NCI-H82 (cell line): Measurements from ENCODE around the gene ZC3H13.

Experiments
- DNase-seq: peaks from one replicate; lab custom pipeline; 2025; lab: John Stamatoyannopoulos, UW

The ZC3H13 gene, protein sequence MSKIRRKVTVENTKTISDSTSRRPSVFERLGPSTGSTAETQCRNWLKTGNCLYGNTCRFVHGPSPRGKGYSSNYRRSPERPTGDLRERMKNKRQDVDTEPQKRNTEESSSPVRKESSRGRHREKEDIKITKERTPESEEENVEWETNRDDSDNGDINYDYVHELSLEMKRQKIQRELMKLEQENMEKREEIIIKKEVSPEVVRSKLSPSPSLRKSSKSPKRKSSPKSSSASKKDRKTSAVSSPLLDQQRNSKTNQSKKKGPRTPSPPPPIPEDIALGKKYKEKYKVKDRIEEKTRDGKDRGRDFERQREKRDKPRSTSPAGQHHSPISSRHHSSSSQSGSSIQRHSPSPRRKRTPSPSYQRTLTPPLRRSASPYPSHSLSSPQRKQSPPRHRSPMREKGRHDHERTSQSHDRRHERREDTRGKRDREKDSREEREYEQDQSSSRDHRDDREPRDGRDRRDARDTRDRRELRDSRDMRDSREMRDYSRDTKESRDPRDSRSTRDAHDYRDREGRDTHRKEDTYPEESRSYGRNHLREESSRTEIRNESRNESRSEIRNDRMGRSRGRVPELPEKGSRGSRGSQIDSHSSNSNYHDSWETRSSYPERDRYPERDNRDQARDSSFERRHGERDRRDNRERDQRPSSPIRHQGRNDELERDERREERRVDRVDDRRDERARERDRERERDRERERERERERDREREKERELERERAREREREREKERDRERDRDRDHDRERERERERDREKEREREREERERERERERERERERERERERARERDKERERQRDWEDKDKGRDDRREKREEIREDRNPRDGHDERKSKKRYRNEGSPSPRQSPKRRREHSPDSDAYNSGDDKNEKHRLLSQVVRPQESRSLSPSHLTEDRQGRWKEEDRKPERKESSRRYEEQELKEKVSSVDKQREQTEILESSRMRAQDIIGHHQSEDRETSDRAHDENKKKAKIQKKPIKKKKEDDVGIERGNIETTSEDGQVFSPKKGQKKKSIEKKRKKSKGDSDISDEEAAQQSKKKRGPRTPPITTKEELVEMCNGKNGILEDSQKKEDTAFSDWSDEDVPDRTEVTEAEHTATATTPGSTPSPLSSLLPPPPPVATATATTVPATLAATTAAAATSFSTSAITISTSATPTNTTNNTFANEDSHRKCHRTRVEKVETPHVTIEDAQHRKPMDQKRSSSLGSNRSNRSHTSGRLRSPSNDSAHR (N-terminal part only)

DNA sequence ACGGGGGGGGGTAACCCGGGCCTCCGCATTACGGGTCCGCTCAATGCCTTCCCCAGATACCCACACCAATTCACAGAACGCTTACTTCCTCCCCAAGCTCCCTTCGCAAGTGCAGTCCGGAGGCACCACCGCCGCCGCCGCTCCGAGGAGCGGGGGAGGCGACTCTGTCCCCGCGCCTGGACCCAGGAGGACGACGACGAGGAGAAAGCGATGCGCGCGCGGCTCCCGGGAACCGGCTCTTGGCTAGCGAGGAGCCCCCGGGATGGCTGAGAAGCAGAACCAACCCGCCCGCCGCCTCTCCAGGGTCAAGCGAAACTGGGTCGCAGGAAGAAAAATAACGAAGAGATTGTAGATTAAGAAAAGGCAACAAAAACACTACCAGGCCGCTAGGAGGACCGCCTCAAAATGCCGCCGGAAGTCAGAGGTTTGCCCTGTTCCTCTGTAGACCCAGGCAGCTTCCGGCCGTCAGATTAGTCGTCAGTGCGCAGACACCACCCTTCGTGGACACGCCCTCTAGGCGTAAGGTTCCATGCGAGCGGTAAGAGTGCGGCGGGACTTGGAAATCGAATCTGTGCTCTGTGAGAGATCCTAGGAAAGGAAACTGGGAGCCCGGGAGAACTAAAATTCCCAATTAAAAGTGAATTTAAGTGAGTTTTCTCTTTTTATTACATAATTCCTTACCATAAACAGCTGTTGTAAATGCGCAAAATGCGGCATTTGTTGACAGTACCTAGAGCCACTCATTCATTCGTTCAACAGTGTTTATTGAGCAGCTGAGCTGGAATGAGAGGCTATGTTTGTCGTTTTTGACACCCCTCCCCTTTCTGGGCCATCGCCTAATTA, at the start of gene ZC3H13:
Gene ZC3H13 (minus strand): TSS at position 428 of the 843 bp plus-strand sequence. CDS start 7,239 bp downstream, outside the sequence.
- DNase-seq, result peak; percentile 99

DNA sequence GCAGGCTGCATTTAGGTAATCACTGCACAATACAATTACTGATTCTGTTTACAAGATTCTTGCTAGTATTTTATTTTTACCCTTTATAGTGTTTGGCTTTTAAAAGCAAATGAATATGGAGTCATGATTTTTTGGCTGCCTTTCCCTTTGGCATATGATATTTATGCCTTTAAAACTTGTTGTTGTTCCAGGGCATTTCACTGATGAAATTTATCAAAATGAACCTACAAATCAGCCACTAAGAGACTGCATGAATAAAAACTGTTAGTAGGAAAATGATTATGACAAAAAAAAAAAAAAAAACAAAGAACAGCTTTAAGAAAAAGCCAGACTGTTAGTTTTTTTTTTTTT, 49.7 kb upstream of the ZC3H13 start:
- DNase-seq, result no peak

DNA sequence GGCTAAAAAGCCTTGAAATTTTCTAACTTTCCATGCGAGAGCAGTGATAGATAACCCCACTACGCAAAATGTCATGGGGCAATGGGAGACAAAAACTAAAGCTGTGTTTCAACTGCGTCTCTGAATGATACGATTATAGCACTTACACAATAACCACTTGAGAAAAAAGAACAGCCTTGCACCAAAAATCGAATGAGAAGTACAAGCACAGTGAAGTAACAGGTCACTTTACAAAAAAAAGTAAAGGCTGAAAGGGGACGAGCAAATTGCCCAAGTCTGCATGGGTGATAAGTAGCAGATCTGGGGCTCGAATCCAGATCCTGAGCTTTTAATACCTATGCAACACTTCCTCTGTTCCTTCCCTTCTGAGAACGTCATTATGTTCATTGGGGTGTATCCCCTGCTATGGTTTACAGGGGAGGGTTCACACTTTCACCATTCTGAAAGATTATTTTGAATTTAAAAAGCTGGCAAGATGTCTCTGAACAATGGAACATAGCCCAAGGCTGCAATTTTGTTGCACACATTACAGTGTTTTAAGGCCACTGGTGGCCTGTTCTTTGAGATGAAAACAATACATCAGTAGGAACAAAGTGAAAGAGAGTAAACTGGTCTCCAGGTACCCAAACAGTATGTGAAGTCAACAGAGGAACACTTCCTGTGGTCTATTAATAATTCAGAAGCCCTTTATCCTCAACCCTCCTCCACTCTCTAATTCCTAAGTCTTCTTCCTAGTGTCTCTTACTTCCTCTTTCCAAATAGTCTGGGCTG, 49.1 kb upstream of the ZC3H13 start:
- DNase-seq, result no peak

DNA sequence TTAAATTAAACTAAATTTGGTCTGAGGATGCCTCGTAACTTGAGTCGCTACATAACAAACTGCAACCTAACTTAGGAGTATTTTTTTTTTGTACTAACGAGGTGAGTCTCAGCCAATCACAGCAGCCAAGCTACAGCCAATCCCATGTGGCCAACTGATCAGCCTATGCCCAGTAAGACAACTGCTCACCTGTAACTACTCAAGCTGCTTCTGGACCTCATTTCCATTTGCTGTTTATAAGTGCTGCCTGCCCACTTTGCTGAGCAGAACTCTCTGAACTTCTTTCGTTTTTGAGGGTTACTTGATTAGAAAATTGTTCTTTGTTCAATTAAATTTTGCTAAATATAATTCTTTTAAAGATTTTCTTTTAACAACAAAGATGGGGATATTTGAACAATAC, 48.5 kb upstream of the ZC3H13 start:
- no peak for DNase-seq

DNA sequence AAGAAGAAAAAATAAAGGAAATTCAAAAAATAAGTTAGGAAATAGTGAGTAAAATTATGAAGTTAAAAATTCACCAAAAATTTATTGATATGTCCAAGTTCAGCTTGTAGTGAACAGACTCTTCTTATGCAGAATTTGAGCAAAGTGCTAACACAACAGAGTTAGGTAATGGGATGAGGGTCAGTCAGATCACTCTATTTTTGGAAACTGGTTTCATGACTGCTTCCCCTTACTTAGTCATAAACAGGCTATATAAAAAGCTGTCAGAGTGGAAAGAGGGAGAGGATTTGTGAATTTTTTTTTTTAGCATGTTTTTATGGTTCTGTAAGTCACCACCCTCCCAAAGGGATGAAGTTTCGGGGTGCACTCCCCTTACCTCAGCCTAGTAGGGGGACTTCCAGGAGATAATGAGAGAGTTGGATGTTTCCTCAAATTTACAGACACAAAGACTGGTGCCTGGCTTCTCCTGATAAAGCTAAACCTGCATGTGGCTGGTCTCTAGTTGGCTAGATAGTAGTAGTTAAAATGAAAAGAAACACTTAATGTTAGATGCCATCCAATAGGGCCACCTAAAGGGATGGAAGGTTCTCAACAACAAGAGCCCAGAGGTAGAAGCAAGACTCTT, 47.8 kb upstream of the ZC3H13 start:
- DNase-seq, result no peak

DNA sequence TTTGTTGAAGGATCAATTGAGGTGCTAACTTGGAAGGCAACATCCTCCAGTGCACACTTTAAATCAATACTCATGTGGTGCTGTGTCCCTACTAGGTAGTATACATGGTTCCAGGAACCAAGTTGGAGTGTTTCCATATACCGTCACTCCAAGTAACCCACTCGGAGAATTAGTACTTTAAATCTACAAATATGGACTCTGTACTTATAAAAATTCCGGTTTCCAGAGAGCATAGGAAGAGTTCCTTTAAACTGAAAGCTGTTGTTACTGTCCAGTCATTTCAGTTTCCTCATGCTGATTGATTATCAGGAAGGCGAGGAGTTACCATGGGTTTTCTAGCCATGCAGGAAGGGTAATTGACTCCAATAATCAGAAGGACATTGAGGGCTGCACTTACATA, 45.1 kb upstream of the ZC3H13 start:
- DNase-seq, result no peak

DNA sequence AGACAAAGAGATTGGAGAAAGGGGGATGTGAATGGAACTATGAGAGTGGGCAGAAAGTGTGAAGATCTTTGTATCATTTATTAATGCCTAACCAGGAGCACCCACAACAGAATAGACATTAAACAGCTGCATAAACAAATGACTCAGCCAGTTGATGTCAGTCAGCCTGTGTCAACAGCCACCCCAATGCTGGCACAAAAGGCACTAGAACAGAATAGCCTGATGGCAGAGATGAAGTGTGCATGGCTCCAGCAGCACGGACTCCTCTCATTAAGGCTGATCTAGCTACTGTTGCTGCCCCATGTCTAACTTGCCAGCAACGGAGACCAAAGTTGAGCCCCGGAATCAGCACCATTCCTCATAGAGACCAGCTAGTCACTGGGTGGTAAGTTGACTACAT, 44.5 kb upstream of the ZC3H13 start:
- DNase-seq, result no peak

DNA sequence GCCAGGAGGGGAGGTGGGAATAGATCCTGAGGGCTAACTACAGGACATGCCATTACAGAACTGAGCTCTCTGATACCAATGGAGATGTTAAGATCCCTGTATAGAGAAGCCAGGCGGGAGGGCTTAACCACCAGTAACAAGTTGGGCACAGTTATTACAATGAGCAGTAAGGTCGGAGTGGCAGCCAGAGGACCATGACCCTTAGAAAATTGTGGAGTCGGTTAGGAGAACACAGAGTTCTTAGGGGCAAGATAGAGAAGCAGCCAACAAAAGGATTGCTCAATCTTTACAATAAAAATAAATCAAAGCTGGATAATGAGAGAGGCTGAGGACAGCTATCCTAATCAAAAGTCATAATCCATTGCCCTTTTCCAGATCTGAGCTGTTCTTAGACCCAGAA, 41.9 kb upstream of the ZC3H13 start:
- DNase-seq, result no peak

DNA sequence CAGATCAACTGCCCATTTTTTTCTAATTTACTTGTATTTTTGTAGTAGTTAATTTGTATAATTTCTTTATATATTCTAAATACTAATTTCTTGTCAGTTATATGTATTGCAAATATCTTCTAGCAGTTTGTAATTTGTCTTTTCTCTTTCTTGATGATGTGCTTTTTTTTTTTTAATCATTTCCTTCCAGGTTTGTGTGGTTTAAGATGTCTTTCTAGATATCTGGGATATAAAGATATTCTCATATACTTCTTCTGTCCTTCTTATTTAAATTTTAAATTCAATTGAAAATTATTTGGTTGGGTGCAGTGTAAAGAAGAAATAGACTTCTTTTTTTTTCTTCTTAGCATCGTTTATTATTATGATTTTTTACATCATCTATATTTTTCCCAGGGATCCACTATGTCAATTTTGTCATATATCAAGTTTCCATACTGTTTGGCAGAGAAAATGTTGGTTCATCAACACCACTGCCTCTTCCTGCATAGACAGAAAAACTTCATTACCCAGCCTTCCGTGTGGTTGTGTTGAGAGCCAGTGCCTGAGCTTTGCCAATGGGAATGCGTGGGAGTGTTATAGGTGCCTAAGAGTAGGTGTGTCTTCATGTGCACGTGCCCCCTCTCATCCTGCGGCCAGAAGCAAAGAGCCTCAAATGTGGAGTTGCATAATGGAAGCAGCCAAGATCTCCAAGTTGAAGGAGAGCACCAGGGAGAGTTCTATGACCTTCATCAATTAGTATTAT, 36.4 kb upstream of the ZC3H13 start:
- DNase-seq, result peak; percentile 23

DNA sequence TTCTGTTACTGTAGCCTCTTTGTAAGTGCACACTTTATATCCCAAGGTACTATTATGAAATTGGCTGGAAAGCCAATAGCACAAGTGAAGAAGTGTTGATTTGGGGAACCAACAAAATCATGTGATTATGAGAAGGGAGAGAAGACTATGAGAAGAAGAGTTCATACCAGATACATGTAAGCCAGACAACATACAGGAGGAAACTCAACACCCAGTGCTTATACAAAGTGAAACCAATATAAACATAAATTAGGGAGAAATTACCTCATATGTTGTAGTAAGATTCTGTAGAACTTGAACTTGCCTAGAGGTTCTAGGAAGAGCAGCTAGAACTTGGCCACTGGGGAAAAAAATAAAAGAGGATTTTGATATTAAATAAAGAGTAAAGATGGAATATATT, 34.9 kb upstream of the ZC3H13 start:
- no peak for DNase-seq

DNA sequence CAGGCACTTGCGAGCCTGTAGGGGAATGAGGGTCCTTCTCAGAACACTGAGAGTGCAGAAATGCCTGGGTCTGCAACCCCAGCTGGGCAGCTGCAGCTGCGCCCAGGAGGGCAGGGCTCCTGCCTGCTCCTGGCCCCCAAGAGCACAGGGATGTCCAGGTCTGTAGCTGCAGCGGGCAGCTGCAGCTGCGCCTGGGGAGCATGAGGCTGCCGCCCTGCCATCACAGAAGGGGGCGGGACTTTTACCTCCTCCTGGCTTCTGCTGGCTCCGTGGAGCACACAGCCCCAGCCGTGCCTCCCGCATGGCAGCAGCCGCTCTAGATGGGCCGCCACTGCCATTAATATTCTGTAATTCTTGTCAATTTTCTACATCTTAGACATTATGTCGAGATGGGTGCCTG, 34.4 kb upstream of the ZC3H13 start:
- DNase-seq, result no peak

DNA sequence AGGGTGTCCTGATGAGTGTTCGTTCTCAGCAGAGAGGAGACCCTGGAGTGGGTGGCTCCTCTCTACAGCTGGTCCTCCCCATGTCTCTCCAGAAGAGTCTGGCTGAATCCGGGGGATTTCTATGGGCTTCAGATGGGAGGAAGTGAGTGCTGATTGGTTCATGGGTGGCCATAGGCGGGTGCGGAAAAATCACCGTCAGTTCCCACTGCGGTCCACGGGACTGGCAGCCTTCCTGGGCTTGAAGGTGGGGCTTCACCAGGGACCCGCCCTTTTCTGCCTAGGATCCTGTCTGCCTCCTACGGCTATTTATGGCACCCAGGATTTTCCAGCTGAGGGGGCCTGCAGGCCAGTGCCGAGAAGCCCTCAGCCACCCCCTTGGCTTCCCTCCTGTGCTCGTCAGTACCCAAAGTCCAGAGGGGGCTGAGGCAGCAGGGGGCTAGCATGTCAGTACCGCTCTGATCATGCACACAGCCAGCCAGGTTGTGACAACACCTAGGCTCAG, 33.9 kb upstream of the ZC3H13 start:
- DNase-seq, result no peak

DNA sequence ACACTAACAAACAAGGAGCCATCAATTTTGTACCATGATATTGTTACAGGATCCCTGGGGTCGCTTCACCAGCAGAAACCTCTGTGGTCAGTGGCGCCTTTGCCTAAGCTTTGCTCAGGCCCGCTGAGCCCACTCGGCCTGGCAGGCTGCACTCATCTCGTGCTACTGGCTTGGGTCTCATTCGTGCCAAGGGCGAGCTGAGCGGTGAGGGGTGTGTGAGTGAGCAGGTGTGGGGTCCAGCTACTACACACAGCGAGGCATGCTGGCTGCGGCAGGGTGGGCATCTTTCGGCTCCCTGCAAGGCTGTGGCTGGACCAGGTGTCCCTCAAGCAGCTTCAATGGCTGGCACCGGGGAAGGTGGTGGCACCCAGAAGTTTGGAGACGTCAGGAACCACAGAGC, 33.2 kb upstream of the ZC3H13 start:
- no peak for DNase-seq

DNA sequence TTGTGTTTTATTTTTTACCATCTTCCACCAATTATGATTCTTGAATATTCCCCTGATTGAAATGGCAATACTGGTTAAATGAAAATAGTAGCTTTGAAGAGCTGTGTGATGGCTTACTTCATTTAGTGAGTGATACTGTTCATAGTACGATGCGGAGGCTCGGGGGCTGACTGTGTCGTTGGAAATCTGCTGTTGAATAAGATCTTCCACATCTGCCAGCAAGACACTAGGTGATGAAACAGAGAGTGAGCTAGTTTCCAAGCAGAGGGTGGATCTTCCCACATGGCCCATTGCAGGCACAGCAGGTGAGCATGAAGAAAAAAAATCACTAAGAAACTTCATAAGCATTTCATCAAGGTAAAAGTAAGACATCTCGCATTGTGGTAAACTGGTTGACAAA, 29.8 kb upstream of the ZC3H13 start:
- no peak for DNase-seq

DNA sequence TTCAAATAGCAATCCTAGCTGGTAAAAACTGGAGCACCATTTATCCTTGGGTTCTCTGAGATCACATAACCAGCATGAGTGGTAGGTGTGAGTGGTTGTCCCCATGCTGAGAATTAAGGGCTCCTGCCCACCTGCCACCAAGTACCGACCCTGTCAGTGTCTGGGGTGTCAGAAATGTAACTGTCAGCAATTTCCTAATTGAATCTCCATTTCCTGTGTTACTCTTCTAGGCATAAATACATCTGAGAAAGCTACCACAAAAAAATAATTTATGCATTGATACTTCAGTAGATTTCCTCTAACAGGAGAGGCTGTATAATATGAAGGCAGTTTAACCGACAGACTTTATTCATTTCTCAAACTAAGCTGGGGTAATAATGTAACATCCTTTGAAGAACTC, 27.2 kb upstream of the ZC3H13 start:
- no peak for DNase-seq

DNA sequence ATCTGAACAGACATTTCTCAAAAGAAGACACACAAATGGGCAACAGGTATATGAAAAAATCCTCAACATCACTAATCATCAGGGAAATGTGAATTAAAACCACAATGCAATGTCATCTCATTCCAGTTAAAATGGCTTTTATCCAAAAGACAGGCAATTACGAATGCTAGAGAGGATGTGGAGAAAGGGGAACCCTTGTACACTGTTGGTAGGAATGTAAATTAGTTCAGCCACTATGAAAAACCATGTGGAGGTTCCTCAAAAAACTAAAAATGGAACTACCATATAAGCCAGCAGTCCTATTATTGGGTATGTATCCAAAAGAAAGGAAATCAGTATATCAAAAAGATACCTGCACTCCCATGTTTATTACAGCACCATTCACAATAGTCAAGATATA, 24.7 kb upstream of the ZC3H13 start:
- no peak for DNase-seq

DNA sequence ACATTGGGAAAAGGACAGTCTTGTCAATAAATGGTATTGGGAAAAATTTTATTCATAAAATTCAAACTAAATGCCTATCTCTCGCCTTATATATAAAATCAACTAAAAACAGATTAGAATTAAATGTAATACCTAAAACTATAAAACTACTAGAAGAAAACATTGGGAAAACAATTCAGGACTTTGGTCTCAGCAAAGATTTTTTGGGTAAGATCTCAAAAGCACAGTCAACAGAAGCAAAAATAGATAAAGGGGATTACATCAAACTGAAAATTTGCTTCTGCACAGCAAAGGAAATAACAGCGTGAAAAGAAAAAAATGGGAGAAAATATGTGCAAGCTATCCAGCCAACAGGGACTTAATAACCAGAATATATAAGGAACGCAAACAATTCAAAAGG, 24.3 kb upstream of the ZC3H13 start:
- no peak for DNase-seq

DNA sequence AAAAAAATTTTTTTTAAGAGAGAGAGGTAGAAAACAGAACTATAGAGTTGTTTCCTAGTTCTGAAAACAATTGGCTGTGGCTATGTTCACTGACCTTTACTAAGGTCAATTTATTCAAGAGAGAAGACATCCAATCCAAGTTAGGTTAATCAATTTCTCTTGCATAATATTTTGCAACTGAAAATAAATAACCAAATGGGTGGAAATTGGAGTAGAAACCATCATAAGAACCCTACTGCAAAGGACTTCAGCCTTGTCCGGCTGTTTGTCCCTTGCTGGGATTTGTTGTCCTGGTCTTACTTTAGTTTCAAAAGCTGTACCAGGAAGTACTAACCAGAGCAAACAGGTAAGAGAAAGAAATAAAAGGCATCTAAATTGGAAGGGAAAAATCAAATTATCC, 23.3 kb upstream of the ZC3H13 start:
- no peak for DNase-seq

DNA sequence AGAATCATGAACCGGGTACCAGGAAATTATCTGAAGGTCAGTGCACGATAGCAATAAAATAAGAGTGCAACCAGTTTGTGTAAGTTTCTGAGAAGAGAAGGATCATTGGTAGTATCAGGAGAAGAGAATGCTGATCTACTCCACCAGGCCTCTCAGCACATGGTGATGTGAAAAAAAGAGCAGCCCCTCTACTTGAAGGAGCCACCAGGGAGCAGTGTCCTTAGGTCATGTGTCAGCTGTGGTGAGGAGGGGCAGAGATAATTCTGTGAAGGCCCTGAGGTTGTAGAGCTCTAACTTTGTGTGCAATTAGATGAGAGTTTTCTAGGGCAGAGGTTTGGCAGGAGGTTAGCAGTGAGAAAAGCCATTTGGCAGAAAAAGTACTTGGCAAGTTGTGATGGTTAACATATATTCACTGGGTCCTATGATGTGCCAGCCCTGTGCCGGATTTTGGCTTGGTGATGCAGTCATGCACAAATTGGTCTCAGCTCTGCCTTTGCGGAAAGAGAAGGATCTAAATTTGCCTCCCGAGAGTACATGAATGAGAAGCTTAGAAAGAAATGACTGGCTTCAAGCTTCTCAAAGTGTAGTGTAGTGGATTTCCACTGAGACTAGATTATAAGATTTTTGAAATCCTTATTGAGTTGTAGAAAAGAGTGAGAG, 19.2 kb upstream of the ZC3H13 start:
- DNase-seq, result peak; percentile 38
